Pancreas (tissue), 10 donors: ENCODE data around the gene CEMIP2. TPM values are rescaled to one million over a fixed set of nuclear protein-coding genes. Genes with fewer than 3 reads are reported as not detected.
"Not testable (repeated sequence)": the region's sequence is repeated elsewhere in the genome, so short reads cannot be mapped to it uniquely, and the experiment has no call there.

Experiments used
- ATAC-seq, 4 donors: fragments of 200-7000 bp; cut with Tn5 transposase; one replicate each; pipeline versions ENCODE4 v1.8.0 to v1.9.1; 2020; ENCODE audit warnings: mild to moderate bottlenecking in 4 of 4, moderate library complexity in 4 of 4
- DNase-seq, 6 donors: peaks; one replicate each; pipeline ENCODE4 v3.0.0-alpha.2; 2020
- FAIRE-seq: peaks from 2 replicates; lab custom pipeline; 2012; peaks lifted over from hg19 to GRCh38; lab: Jason Lieb, UNC
- H3K27ac ChIP-seq, 4 donors: fragments of 200-600 bp; sonication (generic); 1 replicate in 3 of 4; 2 replicates in 1 of 4; pipeline versions ENCODE4 v1.5.0 to v1.8.0; 2020
- H3K27me3 ChIP-seq, 4 donors: fragments of 200-600 bp; one replicate each; pipeline ENCODE4 v1.8.0; 2021
- H3K36me3 ChIP-seq, 3 donors: fragments of 200-600 bp; sonication (generic) in 1 of 3; one replicate each; pipeline versions ENCODE4 v1.5.0 to v1.8.0; 2020 to 2021
- H3K4me1 ChIP-seq, 3 donors: fragments of 200-600 bp; one replicate each; pipeline ENCODE4 v1.8.0; 2021
- H3K4me3 ChIP-seq, 4 donors: fragments of 200-600 bp; sonication (generic) in 2 of 4; one replicate each; pipeline versions ENCODE4 v1.5.0 to v1.8.0; 2020 to 2021
- H3K9me3 ChIP-seq, 4 donors: fragments of 200-600 bp; one replicate each; pipeline ENCODE4 v1.8.0; 2021
- WGBS, 2 donors: extraction: QIAGEN DNeasy Blood & Tissue Kit; methylation state at CpG; one replicate each; pipeline ENCODE4 v1.1.7; 2013; 5-methylcytosine and 5-hydroxymethylcytosine counted together
- intact Hi-C, 3 donors: fragments of 100-400 bp; cut with DNase I; formaldehyde crosslinking; loops; one replicate each; pipeline versions ENCODE4 v1.11.1 to v1.14.2; 2022
- polyA plus RNA-seq, 2 donors: library from polyadenylated mRNA; stranded (reverse); fragments of 200-250 nt; gene quantifications; one replicate each; pipeline ENCODE4 v1.2.3, GENCODE V29; 2013
- total RNA-seq, 6 donors: library from RNA; stranded (reverse); fragmentation: NEBNext Ultra II Directional in 4 of 6; extraction: Animal tissue kit (Norgen Biotek cat#: 25700) in 4 of 6; gene quantifications; one replicate each; pipeline versions ENCODE4 v1.2.1 to v1.2.4, GENCODE V29; 2021 to 2023
- TF ChIP-seq, protein P1 (sequence below), 4 donors: fragments of 200-600 bp; sonication (generic) in 3 of 4; IDR thresholded peaks; one replicate each; pipeline versions ENCODE4 v1.5.0 to v1.8.0; 2021; ENCODE audit warnings: antibody characterized with exemption in 4 of 4
- donor health status: healthy with polysubstance abuse.
- donor health status: DM: no; HTN: no; CAD: no; lungs with moderate emphysema.
- donor health status: DM: no; HTN: no; CAD: no.
- donor health status: control.
- donor health status: control.
- donor health status: Bipolar disorder and iron deficiency.
- donor health status: DM: yes; HTN: yes; CAD: no.
- donor health status: DM: no; HTN: no; CAD: no.
- donor health status: DM: no; HTN: no; CAD: no.
- donor health status: DM: yes; HTN: yes; CAD: no.

The CEMIP2 gene
- total and polyA plus RNA-seq, 8 donors: 14.3 to 42.1 (median 23.3) TPM

- no peaks in the 10 kb centered on the region for H3K4me1 ChIP-seq
- TF ChIP-seq, protein P1, sequence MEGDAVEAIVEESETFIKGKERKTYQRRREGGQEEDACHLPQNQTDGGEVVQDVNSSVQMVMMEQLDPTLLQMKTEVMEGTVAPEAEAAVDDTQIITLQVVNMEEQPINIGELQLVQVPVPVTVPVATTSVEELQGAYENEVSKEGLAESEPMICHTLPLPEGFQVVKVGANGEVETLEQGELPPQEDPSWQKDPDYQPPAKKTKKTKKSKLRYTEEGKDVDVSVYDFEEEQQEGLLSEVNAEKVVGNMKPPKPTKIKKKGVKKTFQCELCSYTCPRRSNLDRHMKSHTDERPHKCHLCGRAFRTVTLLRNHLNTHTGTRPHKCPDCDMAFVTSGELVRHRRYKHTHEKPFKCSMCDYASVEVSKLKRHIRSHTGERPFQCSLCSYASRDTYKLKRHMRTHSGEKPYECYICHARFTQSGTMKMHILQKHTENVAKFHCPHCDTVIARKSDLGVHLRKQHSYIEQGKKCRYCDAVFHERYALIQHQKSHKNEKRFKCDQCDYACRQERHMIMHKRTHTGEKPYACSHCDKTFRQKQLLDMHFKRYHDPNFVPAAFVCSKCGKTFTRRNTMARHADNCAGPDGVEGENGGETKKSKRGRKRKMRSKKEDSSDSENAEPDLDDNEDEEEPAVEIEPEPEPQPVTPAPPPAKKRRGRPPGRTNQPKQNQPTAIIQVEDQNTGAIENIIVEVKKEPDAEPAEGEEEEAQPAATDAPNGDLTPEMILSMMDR (IDR thresholded peaks at IDR 0.05): no peak
- DNase-seq: no peak
- H3K27me3 ChIP-seq: no peaks in the 10 kb centered on the region
- no peak overlapping the region for H3K27ac ChIP-seq
- WGBS, 2 donors: 39 to 40% methylated on average over 2 of the region's 2 CpGs
- no peak for ATAC-seq
- H3K4me3 ChIP-seq: no peak overlapping the region
- H3K9me3 ChIP-seq: no peaks in the 10 kb centered on the region
- intact Hi-C loops: no loop called here
- no peak for FAIRE-seq
- no peaks in the 10 kb centered on the region for H3K36me3 ChIP-seq
Observed at GRCh38 chr9:71663216-71663615, 105.1 kb downstream of the CEMIP2 start.

- ATAC-seq (no peak), DNase-seq (no peak)
- intact Hi-C loops: no loop called here
Observed at GRCh38 chr9:71662082-71662481, 106.2 kb downstream of the CEMIP2 start.

DNA sequence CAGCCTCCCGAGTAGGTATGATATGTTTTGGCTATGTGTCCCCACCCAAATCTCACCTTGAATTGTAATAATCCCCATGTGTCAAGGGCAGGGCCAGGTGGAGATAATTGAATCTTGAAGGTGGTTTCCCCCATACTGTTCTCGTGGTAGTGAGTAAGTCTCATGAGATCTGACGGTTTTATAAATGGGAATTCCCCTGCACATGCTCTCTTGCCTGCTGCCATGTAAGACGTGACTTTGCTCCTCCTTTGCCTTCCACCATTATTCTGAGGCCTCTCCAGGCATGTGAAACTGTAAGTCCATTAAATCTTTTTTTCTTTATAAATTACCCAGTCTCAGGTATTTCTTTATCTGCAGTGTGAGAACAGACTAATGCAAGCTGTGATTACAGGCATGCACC lies 111.0 kb downstream of the CEMIP2 start:
- DNase-seq, intact Hi-C loops, ATAC-seq, H3K4me1 ChIP-seq, H3K27me3 ChIP-seq, H3K36me3 ChIP-seq, H3K4me3 ChIP-seq, H3K9me3 ChIP-seq, FAIRE-seq, H3K27ac ChIP-seq: not testable (repeated sequence)
- WGBS, 2 donors: 74 to 77% methylated on average over 4 of the region's 4 CpGs

More at GRCh38 chr9:71662082-71662481, 106.2 kb downstream of the CEMIP2 start:
- no peaks in the 10 kb centered on the region for H3K4me1 ChIP-seq
- H3K4me3 ChIP-seq: no peak overlapping the region
- no peaks in the 10 kb centered on the region for H3K36me3 ChIP-seq
- 72 to 79% methylated on average over 3 of the region's 3 CpGs for WGBS, 2 donors
- no peaks in the 10 kb centered on the region for H3K9me3 ChIP-seq
- no peaks in the 10 kb centered on the region for H3K27me3 ChIP-seq
- no peak for FAIRE-seq
- no peak overlapping the region for H3K27ac ChIP-seq
- TF ChIP-seq, protein P1 (IDR thresholded peaks at IDR 0.05): no peak

DNA sequence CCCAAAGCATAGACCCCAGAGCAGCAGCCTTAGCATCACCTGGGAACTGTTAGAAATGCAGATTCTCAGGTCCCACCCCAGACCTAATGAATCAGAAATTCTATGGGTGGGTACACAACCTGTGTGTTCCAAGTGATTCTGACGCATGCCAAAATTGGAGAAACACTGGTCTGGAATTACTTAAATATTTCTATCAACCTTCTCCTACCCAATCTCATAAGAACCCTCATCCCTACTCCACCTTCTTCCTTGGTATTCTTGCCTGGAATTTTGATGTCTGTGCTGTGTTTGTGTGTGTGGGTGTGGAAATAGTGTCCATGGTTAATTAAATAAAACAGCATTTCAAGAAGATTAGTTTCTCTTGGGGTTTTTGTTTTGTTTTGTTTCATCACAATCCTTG lies 111.8 kb downstream of the CEMIP2 start:
- H3K27me3 ChIP-seq: no peaks in the 10 kb centered on the region
- ATAC-seq (no peak), FAIRE-seq (no peak), DNase-seq (no peak)
- TF ChIP-seq, protein P1 (IDR thresholded peaks at IDR 0.05): no peak
- no peak overlapping the region for H3K27ac ChIP-seq
- H3K36me3 ChIP-seq: no peaks in the 10 kb centered on the region
- no peak overlapping the region for H3K4me3 ChIP-seq
- 63 to 77% methylated on average over 1 of the region's 1 CpG for WGBS, 2 donors
- no peaks in the 10 kb centered on the region for H3K4me1 ChIP-seq
- intact Hi-C loops: no loop called here
- no peaks in the 10 kb centered on the region for H3K9me3 ChIP-seq

DNA sequence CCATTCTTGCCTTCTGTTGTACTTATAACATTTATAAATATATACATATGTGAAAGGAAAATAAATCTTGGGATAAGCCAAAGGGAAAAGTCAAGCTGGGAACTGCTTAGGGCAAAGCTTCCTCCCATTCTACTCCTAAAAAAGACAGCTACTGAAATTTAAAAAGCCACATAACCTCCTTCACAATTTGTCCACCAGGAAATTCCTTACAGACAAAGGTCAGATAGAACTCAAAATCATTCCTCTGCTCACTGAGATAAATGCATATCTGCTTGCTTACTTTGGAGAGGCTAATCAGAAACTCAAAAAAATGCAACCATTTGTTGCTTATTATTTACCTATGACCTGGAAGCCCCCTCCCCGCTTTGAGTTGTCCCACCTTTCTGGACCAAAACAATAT lies 112.5 kb downstream of the CEMIP2 start:
- Histone ChIP-seq H3K4me1 (no peaks in the 10 kb centered on the region), H3K4me3 (no peak overlapping the region), H3K9me3 (no peaks in the 10 kb centered on the region), H3K27ac (no peak overlapping the region), H3K27me3 (no peaks in the 10 kb centered on the region), H3K36me3 (no peaks in the 10 kb centered on the region)
- WGBS, 2 donors: 31 to 34% methylated on average over 1 of the region's 1 CpG
- DNase-seq (no peak), ATAC-seq (no peak), FAIRE-seq (no peak)
- TF ChIP-seq, protein P1 (IDR thresholded peaks at IDR 0.05): no peak
- intact Hi-C loops: no loop called here
